HL-60 (cell line): Measurements from ENCODE around the gene FSIP2.

Experiments
- CTCF ChIP-seq: IDR thresholded peaks from one replicate; pipeline ENCODE4 v1.5.1; 2011; ENCODE audit warnings: low read length, control low read depth, inconsistent platforms; ENCODE audit not compliant: insufficient read depth
- GABPA ChIP-seq: IDR thresholded peaks from 2 replicates; pipeline ENCODE4 v1.6.1; 2012; ENCODE audit warnings: low read depth
- POLR2AphosphoS5 ChIP-seq: IDR thresholded peaks from 2 replicates; pipeline ENCODE4 v1.6.1; 2012; ENCODE audit warnings: low read depth
- REST ChIP-seq: IDR thresholded peaks from 2 replicates; pipeline ENCODE4 v1.6.1; 2012; ENCODE audit warnings: low read depth; ENCODE audit not compliant: insufficient replicate concordance

- no peak for TF ChIP-seq GABPA
- no peak for TF ChIP-seq CTCF
- no peak for TF ChIP-seq REST
- no peak for TF ChIP-seq POLR2AphosphoS5
These were observed 119.1 kb downstream of the FSIP2 start for GRCh38 chr2:185857691-185858090.
